NCI-H1417 (cell line): Measurements from ENCODE around the gene PHLDA1.
"Not testable (repeated sequence)": the region's sequence is repeated elsewhere in the genome, so short reads cannot be mapped to it uniquely, and the experiment has no call there.

Experiments used
- DNase-seq, 3 experiments: peaks; one replicate each; lab custom pipeline; 2025; lab: John Stamatoyannopoulos, UW

The PHLDA1 gene

DNA sequence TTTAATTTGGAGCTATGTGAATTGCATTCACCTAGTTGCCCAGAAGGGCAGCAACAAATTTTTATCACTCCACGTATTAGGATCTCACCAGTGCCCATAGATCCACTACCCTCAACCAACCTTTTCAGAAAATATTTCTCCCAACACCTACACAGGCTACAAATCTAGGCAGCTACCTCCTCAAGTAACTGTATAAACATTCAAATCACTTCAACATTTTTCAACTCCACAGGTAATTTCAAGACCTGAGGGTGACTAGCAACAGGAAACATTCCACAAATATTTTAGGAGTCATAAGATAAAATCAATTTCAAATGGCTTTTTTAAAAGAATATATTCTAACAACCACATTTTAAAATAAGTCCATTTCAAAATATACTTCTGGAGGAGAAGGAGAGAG is 12.9 kb downstream of the PHLDA1 start:
- DNase-seq = no peak

DNA sequence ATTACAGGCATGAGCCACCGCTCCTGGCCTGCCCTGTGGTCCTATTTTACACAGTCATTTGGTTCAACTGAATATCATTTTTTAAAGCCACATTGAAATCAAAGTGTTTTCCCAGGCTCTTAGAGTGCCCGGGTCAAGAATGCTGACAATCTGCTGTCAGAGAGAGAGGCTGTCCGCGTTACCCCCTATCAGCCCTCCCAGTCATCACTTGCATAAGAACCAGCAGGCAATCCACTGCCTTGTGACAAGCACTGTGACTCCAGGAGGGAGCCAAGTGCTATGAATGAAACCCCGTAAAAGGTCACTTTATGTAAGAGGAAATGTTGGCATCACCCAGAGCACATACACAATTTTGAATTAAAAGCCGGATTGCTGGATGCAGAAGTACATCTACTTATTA is 13.5 kb downstream of the PHLDA1 start:
- no peak for DNase-seq

DNA sequence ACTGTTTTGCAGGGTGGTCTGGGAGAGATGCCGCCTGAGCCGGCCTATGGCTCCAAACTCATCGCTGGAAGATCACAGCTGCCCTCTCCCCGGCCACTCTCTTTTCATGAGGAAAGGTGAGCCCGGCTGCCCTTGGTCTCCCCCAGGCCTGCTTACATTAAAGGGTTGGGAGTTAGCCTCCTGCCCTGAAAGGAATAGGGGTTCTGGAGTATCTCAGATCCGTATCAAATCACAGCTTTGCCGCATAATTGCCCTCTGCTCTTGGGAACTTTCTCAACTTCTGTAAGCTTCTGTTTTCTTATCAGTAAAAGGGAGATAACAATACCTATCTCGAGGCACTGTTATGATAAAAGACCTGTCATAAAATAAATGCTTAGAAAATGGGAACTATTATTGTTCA is 17.6 kb downstream of the PHLDA1 start:
- no peak for DNase-seq

DNA sequence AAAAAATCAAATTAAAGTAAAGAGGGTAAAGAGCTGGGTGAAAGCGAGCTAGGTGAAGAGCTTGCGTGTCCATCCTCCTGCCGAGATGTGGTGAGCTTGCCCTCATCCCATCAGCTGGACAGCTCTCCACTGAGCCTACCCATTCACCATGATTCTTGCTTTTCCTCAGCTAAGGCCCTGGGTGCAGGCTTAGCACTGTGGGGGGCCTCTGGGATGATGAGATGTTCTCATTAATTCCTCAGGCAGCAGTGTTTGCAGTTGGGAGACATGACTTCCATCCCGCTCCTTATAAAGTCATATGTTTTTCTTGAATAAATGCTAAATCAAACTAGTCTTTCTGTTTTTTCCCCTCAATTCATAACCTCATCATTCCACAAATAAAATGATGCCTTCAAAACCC is 18.0 kb downstream of the PHLDA1 start:
- no peak for DNase-seq

DNA sequence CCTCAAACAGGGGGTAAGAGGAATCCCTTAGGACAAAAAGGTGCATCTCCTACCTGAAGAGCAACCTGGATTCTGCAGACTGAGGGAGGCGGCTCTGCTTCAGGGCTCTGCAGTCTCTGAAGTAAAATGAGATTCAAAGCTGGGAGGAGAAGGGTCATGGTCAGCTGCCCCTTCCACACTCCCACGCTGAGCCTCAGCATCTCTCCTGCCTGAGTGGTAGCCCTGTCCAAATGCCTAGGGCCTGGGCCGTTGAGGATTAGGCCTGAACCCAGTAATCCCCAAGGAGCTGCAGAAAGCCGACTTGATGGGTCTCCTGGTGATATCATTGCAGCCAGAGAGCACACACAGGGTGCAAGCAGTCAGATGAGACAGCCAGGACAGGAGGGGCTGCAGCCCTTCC is 18.9 kb downstream of the PHLDA1 start:
- no peak for DNase-seq

DNA sequence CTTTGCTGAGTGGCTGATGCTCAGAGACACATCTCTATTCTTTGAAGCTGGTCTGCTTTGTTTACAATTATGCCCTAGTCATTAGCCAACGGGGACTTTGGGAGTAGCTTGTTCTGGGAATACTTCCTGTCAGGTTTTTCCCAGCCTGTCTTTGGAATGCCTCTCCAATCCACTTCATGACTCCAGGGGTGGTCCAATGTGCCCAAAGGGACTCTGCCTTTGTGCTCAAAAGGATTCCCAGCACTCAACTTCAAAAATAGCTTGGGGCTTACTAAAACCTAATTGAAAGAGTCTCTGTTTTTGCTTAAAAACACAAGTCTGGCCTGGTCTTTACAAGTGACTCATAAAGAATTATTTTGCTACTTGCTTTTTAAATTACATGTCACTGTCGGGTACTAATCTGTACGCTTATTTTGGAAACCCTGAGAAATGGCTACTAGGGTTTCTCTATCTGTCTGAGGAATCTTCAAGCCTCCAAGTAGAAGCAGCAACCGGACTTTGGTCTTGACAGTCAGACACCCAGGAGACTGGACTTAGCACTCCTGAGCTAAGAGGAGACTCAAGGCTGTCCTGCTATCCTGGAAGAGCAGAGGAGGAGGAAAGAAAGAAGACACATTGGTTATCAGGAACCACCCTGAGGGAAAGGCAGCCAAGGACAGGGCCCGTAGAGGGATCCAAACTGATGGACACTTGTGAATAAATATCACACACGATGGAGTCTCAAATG is 20.7 kb downstream of the PHLDA1 start:
- DNase-seq = peak in 2 of 3 experiments; percentile 19 to 66

DNA sequence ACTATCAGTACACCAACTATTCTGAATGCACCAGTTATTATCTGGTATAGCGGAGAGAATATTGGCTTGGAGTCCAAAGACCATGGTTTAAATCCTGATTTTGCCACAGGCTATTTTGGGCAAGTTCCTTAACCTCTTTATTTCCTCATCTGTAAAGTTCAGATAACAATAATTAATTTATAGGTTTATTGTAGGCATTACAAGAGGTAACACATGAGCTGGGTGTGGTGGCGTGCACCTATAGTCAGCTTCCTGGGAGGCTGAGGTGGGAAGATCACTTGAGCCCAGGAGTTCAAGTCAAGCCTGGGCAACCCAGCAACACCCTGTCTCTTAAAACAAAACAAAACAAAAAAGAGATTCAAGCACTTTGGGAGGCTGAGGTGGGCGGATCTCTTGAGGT is 23.1 kb downstream of the PHLDA1 start:
- DNase-seq = no peak

DNA sequence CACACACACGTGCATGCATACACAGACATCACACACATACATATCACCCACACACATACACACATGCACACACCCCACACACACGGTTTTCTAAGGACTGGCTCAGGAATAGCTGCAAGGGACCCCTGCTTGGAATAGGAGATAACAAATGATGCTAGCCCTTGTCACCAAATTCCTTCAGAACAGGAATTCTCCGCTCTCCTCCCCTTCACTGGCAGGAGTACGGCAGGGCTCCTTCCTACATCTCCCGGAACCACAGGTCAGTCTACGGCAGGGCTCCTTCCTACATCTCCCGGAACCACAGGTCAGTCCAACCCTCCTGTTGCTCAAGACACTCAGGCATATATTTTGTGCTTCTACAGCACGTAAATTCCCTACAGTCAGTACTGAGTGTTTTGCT is 23.9 kb downstream of the PHLDA1 start:
- DNase-seq = no peak

DNA sequence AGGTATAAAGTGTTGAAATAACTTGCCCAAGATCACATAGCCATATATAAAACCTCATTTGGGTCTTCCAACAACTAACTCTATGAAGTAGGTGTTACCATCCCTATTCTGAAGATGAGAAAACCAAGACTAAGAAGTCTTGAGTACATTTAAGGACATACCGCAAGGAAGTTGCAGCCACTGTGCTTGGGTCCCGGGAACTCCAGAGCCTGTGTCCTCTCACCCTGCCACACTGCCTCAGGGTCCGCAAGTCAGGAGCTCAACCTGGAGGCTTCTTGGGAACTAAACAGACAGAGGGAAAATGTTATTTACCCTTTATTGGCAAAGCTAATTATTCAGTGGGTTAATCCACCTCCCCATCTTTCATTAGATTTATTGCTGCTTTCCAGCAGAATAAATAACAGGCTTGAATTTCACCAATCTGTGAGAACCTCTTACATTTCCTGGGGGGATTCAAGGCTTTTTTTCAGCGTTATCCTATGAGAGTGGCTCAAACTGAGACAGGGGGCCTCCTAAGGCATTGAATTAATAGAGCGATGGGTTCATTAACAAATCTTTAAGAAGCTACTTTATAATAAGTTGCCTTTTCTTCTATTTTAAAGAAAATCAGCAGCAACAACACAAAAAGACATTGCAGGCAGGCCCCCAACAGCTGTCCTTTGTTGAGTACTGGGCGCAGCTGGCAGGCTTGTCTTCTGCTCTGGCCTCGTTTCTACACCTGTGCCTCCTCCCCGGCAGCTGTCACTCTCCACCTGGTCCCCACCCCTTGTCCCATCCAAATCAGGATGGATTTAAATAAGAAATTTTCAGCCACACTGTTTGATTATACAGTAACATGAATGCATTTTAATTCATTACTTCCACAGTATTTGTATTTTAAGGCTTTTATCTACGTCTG is 25.3 kb downstream of the PHLDA1 start:
- peak in 2 of 3 experiments; percentile 67 to 87 for DNase-seq

DNA sequence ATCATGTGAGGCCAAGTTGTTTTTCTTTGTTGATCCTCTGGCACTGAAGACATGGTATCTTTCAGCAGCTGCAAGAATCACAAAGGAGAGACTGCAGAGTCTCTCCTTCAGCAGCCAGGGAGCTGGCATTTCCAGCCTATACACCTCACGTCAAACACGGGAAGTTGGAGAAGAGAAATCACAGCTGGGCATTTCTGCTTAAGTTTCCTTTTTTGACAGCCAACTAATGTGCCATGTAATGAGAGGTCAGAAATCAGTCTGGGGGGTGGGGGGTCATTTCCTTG is 28.3 kb downstream of the PHLDA1 start:
- no peak for DNase-seq

DNA sequence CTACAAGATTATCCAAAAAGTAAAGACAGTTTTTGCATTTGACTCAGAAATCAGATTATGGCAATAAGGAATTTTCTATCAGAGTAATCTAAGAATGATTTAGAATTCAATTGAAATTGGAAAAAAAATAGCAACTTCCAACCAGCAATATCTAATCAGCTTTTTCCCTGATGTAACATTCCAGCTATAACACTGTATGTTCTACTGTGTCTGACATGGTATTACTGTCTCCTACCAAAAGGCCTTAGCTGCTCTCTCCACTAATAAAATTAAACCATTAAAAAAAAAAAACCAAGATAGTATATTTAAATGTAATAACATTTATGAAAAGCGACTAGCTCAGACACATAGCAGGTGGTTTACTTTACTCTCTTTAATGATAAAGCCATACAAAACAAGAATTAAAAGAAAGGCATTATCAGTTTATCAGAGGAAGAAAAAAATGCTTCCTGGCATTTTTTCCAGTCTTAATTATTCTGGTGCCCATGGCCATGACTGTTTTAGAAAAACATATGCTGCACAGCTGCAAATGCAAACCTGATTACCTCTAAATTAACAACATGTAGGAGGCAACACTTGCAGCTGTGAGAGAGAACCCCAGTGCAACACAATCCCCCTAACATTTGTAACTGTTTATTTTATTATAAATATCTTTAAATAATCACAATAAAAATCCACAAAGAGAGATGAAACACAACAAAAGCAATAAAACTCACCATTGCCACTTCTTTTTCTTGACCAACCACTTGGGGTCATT is 28.8 kb downstream of the PHLDA1 start:
- no peak for DNase-seq

DNA sequence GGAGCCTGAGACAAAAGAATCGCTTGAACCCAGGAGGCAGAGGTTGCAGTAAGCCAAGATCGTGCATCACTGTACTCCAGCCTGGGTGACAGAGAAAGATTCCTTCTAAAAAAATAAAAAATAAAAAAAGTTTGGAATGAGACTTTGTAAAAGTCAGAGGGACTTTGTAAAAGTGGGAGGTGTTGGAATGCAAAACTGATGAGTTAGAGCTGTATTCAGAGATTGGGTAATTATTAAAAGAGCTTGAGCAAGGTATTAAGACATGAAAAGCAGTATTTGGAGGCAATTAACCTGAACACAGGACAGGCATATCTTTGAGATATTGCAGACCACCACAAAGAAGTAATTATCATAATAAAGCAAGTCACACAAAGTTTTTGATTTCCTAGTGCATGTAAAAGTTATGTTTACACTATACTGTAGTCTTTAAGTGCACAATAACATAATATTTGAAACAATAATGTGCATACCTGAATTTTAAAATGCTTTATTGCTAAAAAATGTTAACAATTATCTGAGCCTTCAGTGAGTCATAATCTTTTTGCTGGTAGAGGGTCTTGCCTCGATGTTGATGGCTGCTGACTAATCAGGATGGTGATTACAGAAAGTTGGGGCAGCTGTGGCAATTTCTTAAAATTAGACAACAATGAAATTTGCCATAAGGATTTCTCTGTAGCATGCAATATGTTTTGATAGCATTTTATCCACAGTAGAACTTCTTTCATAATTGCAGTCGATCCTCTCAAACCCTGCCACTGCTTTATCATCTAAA is 33.1 kb downstream of the PHLDA1 start:
- no peak for DNase-seq

DNA sequence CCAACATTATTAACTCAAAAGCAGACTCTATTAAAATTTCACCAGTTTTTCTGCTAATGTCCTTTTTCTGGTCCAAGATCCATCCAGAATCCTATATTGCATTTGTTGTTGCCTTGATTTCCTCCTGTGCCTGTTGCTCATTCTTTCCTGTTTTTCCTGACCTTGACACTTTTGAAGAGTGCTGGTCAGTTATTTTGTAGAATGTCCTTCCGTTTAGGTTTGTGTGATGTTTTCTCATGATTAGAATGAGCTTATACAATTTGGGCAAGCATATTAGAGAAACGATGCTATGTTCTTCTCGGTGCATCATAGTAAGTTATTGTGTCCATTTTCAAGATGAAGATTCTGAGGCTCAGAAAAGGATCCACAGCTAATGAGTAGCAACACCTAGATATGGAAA is 33.9 kb downstream of the PHLDA1 start:
- DNase-seq = no peak

DNA sequence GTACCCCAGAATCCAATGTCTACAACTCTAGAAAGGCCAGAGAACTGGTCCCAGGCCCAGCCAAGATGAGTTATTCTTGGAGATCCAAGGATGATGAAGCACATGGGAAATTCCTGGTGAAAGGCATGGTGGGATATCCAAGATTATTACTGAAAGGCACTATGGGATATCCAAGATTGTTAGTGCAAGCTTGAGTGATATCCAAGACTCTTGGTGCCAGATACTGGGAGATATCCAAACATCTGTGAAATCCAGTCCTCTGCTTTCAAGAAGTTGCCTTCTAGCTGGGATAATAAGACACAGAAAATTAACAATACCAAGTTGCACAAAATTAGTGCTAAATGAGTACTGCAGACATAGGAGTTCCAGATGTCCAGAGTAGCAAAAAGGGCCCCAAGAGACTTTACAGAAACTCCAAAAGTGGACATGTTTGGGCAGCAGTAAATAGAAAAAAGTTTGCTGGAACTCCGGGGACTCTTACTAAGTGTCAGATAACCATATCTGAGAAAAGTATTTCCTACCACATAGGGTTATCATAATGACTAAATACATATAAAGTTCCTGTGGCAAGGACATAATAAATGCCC is 34.6 kb downstream of the PHLDA1 start:
- no peak for DNase-seq

DNA sequence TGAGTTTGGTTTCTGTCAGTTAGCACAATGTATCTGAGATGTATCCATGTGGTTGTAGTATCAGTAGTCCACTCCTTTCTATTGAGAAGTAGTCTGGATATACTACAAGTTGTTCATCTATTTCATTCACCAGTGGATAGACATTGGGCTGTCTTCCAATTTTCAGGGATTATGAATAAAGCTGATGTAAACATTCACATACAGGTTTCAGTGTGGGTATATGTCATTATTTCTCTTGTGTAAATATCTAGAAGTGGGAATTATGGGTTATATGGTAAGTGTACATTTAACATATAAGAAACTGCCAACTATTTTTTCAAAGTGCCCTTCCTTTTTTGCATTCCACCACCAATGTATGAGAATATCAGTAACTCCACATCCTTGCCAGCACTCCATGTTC is 35.9 kb downstream of the PHLDA1 start:
- DNase-seq = peak in 1 of 3 experiments; percentile 17

DNA sequence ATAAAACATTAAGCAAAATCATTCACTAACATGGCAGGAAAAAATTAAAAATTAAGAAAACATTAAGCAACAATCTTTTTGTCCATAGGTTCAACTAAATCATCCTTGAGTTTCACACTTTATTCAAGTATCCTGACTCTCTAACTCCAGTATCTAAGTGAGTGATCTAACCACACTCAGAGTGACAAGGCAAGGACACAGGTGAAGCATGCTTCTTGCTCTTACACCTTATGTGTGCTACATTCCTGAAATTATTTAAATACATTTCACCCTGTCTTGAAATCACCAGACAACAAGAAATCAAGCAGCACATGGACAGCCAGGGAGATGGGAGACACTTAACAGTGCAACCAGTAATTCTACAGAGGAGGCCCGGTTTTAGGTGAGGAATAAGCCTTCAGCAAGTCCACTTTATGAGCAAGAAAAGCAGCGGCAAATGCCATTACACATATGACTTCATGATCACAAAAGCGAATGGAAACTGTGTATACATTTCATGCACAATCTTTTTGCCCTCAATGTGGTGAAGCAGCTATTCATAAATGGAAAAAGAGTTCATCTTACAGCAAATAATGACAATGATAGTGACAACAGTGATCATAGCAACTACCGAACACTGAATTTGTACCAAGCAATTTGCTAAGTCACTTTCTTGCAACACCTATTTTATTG is 37.4 kb downstream of the PHLDA1 start:
- DNase-seq = no peak

DNA sequence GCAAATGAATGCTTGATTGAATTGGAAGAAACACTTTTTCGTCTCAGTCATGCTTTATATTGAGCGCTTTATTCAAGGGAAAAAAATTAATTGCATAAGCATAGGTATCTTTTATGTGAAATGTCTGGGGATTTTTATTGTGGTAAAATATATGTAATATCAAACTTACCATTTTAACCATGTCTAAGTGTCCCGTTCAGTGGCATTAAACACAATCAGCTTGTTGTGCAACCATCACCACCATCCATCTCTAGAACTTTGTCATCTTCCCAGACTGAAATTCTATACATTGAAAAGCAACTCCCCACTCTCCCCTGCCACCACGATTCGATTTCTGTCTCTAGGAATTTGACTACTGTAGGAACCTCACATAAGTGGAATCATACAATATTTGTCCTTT is 39.8 kb downstream of the PHLDA1 start:
- DNase-seq = no peak

DNA sequence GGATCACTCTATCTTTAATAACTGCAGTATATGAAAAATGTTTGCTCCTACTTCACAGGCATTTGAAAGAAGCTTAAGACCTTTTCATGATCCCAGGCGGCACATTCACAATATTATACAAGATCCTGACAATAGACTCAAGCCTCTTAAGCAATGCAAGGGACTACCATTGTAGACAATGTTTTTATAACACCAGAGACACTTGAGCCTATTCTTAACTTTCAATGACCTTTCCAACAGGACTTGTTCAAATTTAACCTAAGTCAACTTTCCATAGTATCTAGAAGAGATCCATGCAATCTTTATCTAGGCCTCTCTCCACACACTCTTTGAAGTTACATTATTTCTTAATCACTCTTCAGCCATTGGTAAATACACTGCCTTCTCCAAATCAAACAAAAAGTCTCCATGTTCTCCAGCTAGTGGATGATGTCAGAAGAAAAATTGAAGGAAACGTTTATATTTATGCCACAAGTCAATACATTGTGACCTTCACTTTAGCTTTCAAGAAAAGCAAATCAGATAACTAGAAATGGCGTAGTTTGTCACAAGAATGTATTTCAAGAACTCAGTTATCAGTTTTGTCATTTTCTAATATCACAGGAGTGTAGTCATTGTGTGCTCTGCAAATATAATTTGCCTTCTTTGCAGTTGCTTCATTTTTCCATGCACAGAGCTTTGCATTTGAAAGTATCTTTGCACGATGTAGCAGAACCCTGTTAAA is 41.2 kb downstream of the PHLDA1 start:
- no peak for DNase-seq

DNA sequence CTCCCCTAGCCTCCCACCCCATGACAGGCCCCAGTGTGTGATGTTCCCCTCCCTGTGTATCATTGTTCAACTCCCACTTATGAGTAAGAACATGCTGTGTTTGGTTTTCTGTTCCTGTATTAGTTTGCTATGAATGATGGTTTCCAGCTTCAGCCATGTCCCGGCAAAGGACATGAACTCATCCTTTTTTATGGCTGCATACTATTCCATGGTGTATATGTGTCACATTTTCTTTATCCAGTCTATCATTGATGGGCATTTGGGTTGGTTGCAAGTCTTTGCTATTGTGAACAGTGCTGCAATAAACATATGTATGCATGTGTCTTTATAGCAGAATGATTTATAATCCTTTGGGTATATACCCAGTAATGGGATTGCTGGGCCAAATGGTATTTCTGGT is 43.9 kb downstream of the PHLDA1 start:
- DNase-seq = not testable (repeated sequence)

DNA sequence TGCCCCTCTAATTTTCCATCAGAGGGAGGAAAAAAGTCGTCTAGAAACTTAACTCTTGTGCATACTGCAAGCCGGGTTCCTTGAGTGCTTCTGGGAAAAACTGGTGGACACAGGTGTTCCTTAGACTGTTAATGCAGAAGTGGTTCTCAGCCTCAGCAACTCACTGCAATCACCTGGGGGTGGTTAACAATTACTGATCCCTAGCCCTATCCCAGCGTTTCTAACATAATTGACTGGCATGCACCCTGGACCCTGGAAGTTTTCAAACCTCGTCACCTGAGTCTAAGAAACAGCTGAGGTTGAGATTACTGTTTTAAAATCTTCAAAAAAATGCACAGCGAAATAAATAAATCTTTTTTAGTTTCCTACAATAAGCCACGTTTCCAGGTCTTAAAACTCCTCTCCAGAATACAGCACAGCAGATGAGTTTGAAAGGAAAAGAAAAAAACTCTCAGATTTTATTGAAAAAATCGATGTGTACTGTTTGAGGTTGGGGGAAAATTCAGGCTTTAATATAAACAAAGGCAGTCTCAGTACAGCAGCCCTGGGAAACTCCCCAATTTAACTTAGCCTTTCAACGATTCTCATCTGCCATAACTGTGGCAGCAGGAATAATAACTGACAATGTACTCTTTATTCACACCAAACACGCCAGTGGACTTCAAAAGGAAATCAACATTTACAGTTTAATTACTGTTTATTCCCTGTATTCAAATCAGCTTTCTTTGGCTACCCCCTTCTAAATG is 45.4 kb downstream of the PHLDA1 start:
- DNase-seq = peak in 2 of 3 experiments; percentile 23 to 67
